ENCODE data around the gene NPC1.

Gene NPC1

DNA sequence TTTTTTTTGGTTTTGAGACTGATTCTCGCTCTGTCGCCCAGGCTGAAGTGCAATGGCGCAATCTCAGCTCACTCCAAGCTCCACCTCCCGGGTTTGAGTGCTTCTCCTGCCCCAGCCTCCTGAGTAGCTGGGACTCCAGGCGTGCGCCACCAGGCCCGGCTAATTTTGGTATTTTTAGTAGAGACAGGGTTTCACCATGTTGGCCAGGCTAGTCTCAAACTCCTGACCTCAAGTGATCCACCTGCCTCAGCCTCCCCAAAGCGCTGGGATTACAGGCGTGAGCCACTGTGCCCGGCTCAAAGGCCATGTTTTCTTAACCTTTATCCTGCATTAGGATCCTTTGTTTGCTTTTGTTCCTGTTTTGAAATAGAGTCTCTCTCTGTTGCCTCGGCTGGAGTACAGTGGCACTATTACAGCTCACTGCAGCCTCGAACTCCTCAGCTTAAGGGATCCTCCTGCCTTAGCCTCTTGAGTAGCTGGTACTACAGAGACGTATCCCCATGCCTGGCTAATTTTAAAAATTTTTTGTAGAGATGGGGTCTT is 41.0 kb downstream of the NPC1 start:
- DNase-seq: no peak

DNA sequence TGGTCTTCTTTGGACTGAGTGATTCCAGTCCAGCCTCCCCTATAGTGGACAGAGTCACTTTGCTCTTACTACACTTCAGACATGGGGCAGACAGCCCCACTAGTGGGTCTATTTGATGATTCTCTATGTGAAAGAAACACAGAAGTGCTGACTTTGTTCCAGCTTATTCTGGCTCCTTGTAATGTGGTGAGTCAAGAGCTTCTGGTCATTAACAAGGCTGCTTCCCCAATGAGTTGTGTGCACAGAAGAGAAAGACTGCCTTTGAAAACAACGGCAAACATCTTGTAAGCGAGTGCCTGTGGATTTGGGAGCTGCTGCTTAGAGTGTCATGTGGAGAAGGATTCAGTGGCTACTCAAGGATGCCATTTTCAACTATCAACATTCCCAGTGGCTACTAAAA is 43.8 kb downstream of the NPC1 start:
- no peak for DNase-seq

DNA sequence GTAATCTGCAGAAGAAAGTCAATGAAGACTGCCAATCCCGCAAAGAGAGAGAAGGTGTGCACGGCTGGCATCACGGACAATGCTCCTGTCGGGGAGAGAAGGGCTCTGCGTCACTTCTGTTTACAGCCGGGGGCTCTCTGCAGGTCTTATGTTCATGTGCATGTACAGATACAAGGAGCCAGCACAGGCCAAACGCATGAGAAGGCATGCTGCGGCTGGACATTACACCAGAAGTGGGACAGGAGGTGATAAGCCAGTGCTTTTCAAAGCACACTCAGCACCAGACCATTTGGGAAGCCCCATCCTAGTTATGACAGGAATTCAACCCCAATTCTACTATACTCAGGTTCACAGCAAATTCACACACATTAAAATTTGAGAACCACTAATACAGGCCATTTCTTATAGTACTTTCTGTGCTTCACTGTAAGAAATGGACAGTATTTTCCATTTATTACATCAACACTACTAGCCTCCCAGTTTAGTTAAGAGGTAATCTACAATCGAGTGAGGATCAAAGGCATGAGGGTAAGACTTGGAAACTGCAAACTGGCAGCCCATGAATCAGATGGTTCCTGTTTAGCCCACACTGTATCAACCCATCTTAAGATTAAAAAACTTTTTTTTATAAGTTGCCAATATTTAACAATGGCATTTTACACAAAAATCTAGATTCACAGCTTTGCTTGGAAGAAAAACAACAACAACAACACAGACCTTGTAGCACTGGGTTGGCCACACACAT is 44.8 kb downstream of the NPC1 start:
- DNase-seq: no peak

GRCh38 chr18:23540867-23541266 is 45.4 kb downstream of the NPC1 start:
- DNase-seq: peak; percentile 15 to 36

- no peak for DNase-seq
Measured at GRCh38 chr18:23539911-23540525, 46.3 kb downstream of the NPC1 start.

DNA sequence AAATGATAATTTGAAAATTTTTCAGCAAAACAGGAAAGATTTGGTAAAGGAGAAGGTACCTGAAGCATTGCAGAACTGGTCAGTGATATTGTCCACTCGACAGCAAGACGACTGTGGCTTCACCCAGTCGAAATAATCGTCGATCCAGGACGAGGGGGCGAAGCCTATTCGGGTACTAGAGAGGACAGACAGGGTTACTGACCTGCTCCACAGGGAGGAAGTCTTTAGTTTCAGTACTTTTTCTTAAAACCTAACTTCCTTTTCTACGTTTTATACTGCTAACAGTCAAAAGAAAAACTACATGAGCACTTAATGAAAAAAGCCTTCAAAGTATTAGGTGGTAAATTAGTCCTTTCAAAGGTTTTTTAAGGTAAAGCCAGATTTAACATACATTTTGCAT is 47.0 kb downstream of the NPC1 start:
- no peak for DNase-seq

GRCh38 chr18:23538870-23539269 is 47.4 kb downstream of the NPC1 start:
- DNase-seq: no peak

DNA sequence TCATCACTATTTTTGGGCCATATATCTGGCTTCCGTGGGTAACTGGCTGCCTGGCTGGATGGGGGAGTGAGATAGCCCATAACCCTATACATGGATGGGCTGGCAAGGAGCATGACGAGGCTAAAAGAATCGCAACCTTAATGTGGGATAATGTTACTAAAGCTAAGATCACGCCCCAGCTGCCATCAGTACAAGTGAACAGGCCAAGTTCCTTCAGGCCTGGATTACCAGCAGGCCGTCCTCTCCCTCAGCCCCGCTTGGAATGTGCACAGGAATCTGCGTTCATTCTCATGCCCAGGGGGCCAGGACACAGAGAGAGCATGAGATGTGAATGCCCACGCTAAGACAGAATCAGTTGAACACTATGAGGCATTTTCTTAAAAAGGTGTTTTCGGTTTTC is 48.3 kb downstream of the NPC1 start:
- DNase-seq: no peak

DNA sequence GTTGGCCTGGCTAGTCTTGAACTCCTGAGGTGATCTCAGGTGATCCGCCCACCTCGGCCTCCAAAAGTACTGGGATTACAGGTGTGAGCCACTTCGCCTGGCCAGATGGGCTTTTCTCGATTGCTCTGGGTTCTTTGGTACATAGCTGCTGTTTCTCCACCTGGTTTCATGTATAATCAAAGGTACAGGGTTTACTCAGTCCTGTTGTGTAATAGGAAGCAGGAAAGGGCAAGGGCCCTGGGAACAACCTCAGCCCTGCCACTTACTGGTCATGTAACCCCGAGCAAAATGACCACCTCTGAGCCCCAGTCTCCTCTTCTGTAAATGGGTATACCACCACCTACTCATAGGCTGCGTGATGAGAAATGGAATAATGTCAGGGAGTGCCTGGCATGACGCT is 49.0 kb downstream of the NPC1 start:
- DNase-seq: no peak

DNA sequence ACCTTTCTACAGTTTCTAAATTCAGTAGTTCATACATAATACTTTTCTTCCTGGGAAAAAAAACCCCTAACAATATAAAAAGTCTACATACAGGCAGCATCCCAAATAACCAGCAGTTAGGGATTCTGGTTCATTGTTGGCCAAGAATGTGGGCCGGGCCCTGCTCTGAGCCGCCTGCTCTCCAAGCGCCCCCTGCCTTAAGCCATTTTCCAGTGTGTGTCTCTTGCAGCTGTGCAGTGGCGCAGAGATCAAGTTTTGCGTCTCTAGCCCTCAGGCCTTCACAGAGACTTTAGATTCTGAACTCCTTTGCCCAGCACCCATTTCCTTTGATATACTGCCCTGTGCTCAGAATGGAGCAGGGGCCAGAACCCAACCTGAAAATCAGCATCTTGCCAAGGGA is 50.1 kb downstream of the NPC1 start:
- DNase-seq: no peak

DNA sequence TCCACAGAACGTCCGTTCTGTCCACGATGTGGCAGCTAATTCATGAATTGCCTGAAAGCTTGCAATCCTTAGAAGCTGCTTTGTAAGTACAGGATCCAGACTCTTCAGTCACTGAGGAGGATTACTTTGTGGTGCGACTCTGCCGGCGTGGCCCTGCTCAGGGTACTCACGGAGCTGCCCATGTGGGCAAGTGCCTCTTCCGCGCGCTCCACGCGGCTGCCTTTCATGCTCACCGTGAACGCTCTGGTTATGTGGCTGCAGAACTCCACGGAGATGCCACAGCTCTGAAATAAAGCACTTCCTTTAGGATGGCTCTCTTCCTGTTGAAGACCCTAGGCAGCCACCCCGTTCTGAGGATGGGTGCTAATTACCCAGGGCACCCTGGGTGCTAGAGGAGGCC is 52.0 kb downstream of the NPC1 start:
- no peak for DNase-seq

- no peak for DNase-seq
Measured at GRCh38 chr18:23532848-23533247, 53.5 kb downstream of the NPC1 start.

DNA sequence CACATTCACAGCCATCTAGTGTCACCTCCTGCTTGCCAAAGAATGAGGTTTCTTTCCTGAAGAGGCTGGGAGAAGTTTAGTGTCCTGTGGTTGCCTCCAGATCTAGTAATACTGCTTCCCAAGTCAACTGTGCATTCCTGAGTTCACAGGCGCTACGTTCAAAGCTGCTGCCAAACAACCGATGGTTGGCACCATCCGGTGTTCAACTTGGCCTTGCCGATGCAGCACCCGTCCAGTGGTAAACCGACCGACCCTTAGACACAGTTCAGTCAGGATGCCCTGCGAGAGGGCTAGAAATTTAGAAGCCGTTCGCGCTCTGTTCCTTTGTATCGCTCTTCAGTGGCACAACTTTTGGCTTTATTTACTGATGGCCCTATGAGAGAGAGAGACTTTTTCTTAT is 54.4 kb downstream of the NPC1 start:
- no peak for DNase-seq

GRCh38 chr18:23530195-23530594 is 56.1 kb downstream of the NPC1 start:
- no peak for DNase-seq

- DNase-seq: no peak
Measured at GRCh38 chr18:23529604-23530003, 56.7 kb downstream of the NPC1 start.

- DNase-seq: no peak
Measured at GRCh38 chr18:23528580-23529472, 57.5 kb downstream of the NPC1 start.

- DNase-seq: no peak
Measured at GRCh38 chr18:23526501-23527063, 59.7 kb downstream of the NPC1 start.

GRCh38 chr18:23524213-23524707 is 62.0 kb downstream of the NPC1 start:
- no peak for DNase-seq

- no peak for DNase-seq
Measured at GRCh38 chr18:23523429-23524212, 62.7 kb downstream of the NPC1 start.

DNA sequence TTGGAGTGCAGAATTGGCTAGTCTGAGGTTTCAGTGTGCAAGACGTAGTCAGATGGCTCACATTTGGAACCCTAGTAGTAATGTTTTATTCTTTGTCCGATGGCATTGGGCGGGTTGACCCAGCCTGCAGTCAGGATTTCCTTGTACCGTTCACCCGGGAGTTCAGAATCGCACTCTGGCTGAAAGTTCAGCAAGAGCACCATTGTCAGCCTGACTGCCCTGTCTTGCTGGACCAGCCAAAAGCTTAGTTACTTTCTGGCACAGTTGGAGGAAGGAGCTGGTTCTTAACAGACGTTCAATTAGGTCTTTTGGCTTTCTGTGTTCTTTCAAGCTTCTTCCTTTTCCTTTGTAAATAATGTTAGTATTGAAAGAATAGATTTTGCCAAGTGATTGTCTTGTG is 64.4 kb downstream of the NPC1 start:
- DNase-seq: no peak

DNA sequence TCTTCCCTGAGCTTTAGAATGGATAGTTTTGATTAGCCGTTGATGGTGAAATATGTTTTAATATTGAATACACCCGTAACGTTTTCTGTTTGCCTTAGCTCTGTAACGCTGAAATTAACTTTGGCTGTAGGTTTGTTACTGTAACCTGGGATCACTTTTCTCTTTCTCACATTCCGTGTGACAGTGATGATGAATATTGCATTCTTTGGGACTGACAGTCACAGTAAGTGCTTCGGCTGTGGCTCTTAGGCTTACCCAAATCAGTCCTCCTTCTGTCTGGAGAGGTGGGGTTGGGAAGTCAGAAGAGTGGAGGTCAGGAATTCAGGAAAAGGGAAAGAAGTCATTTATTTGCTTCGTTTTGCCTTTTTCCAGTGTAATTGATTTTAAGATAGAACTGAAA is 65.0 kb downstream of the NPC1 start:
- DNase-seq: no peak

GRCh38 chr18:23519734-23520133 is 66.6 kb downstream of the NPC1 start:
- no peak for DNase-seq
